Thymus (tissue), 11 donors: ENCODE measurements around the gene CLK4. TPM values are rescaled to one million over a fixed set of nuclear protein-coding genes. Genes with fewer than 3 reads are reported as not detected.

Experiments
- DNase-seq, 9 donors: peaks; one replicate each; pipeline ENCODE4 v3.0.0-alpha.2; 2013; ENCODE audit warnings: low spot score in 9 of 9, low read depth in 6 of 9, missing footprints in 1 of 9
- H3K27ac ChIP-seq, 2 donors: one replicate each; pipeline ENCODE4 v1.5.1; 2013; ENCODE audit warnings: control low read depth in 1 of 2, low read depth in 1 of 2, low read length in 1 of 2, mild to moderate bottlenecking in 1 of 2, moderate library complexity in 1 of 2
- H3K27me3 ChIP-seq, 2 donors: one replicate each; pipeline ENCODE4 v1.5.1; 2013; ENCODE audit warnings: low read length in 1 of 2; ENCODE audit not compliant: control insufficient read depth in 2 of 2, insufficient read depth in 1 of 2
- H3K36me3 ChIP-seq, 2 donors: one replicate each; pipeline ENCODE4 v1.5.1; 2013; ENCODE audit warnings: low read length in 1 of 2, mild to moderate bottlenecking in 1 of 2, moderate library complexity in 1 of 2; ENCODE audit not compliant: control insufficient read depth in 2 of 2, insufficient read depth in 2 of 2
- H3K4me1 ChIP-seq, 2 donors: one replicate each; pipeline ENCODE4 v1.5.1; 2013; ENCODE audit warnings: low read length in 2 of 2; ENCODE audit not compliant: control insufficient read depth in 2 of 2, insufficient read depth in 2 of 2
- H3K4me3 ChIP-seq, 2 donors: one replicate each; pipeline ENCODE4 v1.5.1; 2013; ENCODE audit warnings: low read length in 2 of 2, control low read depth in 1 of 2, mild to moderate bottlenecking in 1 of 2
- H3K9me3 ChIP-seq, 2 donors: one replicate each; pipeline ENCODE4 v1.5.1; 2013; ENCODE audit warnings: low read length in 1 of 2, mild to moderate bottlenecking in 1 of 2; ENCODE audit not compliant: control insufficient read depth in 2 of 2, insufficient read depth in 1 of 2
- WGBS: extraction: QIAGEN DNeasy Blood & Tissue Kit; methylation state at CpG from one replicate; pipeline ENCODE4 v1.1.7; 2013; 5-methylcytosine and 5-hydroxymethylcytosine counted together
- polyA plus RNA-seq: library from polyadenylated mRNA; stranded (reverse); fragments of 200-250 nt; gene quantifications from one replicate; pipeline ENCODE4 v1.2.3, GENCODE V29; 2013
- total RNA-seq: library from RNA; stranded (reverse); fragments of 120-200 nt; gene quantifications from one replicate; pipeline ENCODE4 v1.2.4, GENCODE V29; 2013
- donor health status: healthy.

CLK4 gene
- total and polyA plus RNA-seq, 2 donors, result 58.0 to 103 TPM

DNA sequence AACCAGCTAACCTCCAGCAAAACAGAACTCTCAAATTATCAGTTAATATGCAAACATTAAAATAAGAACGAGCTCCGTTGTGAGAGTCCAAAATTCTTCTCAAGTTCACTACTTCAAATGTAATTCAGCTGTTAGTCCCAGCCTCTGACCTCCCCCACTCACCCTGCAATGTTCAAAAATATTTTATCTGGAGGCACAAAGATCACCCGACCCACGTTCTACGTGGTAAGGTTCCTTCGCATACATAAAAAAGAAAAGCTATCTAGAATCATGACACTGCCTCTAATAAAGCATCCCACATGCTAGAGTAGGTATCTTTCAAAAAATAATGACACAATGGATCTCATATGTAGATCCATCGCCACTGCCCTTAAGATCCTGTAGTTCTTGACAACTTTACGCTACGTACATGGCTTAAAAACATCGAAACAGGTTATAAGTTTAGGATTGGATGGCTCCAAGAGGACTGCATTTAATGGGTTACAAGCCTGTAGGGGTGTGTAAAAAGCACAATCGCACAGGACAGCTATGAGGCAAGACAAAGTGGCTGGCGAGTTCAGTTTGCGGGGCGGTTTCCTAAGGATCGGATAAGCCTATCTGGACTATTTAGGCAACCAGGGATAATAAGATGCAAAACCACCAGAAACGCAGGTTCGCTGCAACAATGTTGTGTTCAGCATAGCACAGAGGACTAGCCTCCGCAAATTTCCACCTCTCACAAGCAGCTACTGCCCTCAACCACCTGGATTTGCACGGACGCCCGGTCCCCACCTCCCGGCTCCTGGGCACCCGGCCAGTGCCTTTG, 969 bp downstream of the CLK4 start:
- Histone ChIP-seq H3K36me3 (peaks cover 4 to 21% of the 10 kb centered on the region in 2 donors), H3K4me1 (peaks cover 15 to 18% of the 10 kb centered on the region in 2 donors), H3K27ac (peak overlapping the region; percentile 95 to 99), H3K4me3 (peak overlapping the region; percentile 85 to 99), H3K27me3 (peaks cover 0 to 2% of the 10 kb centered on the region in 2 donors), H3K9me3 (no peaks in the 10 kb centered on the region)
- WGBS, result under 1% methylated on average over 23 of the region's 23 CpGs
- peak in 5 of 9 donors; percentile 6 to 24 (median 18) for DNase-seq

DNA sequence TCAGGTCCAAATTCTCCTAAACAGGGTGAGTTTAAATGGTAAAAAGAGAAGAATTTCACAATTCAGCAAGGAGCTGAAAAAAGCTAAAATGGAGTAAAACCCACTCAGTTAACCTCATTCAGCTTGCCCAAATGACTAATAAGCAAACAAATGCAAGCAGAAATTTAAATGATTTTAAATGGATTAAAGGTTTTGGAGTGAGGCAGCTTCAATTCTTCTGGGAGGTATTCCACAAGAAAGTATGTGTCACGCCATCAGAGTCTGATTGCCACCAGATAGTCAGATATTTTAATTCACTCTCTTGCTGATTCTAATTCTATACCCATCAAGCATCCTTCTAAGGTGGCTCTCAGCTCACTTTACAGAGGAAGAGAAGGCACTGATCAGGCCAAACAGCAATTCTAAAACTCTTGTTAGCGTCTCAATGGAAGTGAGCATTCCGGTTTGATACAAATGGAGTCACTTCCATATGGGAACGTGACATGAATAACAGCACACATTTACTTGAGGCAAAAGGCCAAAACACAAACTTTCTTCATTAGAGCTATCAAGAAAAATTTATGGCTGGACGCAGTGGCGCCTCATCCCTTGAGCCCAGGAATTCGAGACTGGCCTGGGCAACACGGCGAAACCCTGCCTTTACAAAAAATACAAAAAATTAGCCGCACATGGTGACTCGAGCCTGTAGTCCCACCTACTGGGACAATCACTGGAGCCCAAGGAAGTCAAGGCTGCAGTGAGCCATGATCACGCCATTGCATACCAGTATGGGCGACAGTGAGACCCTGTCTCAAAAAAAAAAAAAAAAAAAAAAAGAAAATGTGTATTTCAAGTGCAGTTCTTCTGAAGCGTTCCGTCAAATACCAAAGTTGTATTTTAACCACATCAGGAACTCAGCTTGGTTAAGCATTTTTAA, 2.0 kb downstream of the CLK4 start:
- WGBS, result 50% methylated on average over 15 of the region's 15 CpGs
- DNase-seq, result no peak
- Histone ChIP-seq H3K27ac (no peak overlapping the region), H3K36me3 (peaks cover 6 to 31% of the 10 kb centered on the region in 2 donors), H3K4me3 (peak overlapping the region; percentile 85 to 99), H3K27me3 (peaks cover 0 to 2% of the 10 kb centered on the region in 2 donors), H3K4me1 (peaks cover 15 to 18% of the 10 kb centered on the region in 2 donors), H3K9me3 (no peaks in the 10 kb centered on the region)

DNA sequence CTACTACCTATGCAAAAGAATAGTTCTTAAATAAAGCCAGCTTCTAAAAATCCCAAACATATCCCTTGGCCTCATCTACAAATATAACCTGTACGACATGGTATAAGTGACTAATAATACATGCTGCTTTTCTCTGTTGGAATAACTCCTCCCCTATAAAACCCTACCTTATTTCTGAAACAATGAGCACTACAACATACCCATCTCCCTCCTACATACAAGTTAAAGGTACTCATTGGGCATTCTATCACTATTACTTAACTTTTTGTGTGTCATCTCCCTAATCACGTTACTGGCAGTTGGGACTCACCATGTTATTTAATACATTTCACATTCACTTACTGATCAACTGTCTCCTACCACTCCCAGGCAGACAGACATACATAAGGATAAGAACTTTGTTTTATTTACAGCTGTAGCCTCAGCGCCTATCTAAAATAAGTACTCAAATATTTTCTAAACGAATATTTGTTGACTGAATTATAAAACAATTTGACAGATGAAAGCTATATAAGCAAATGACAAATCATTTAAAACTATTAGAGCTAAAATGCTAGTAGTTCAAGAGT, 4.1 kb downstream of the CLK4 start:
- H3K4me1 ChIP-seq, result peaks cover 15 to 18% of the 10 kb centered on the region in 2 donors
- H3K4me3 ChIP-seq, result no peak overlapping the region
- H3K9me3 ChIP-seq, result no peaks in the 10 kb centered on the region
- H3K27me3 ChIP-seq, result peaks cover 0 to 2% of the 10 kb centered on the region in 2 donors
- peaks cover 17 to 52% of the 10 kb centered on the region in 2 donors for H3K36me3 ChIP-seq
- H3K27ac ChIP-seq, result no peak overlapping the region
- 96% methylated on average over 4 of the region's 4 CpGs for WGBS
- DNase-seq, result no peak

DNA sequence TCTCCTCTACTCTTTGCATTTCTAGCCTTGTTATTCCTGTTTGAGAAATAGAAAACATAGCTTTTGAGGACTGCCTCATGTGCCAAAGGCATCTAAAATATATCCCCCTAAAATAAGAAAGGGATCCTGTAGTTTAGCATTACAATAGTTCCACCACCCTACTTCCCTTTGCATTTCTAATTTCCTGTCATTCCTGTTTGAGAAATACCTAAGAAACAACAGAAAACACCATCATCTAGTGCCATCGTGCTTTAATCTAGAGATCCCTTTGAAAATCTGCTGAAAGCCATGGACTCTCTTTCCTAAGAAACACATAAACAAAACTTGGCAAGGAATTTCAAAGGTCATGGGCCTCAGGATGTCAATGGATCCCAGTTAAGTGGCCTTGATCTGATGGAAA, 7.5 kb downstream of the CLK4 start:
- H3K9me3 ChIP-seq, result no peaks in the 10 kb centered on the region
- H3K27ac ChIP-seq, result no peak overlapping the region
- H3K36me3 ChIP-seq, result peaks cover 30 to 80% of the 10 kb centered on the region in 2 donors
- H3K4me1 ChIP-seq, result peaks cover under 1 to 5% of the 10 kb centered on the region in 2 donors
- H3K4me3 ChIP-seq, result no peak overlapping the region
- no peak for DNase-seq
- WGBS, result 95% methylated on average over 1 of the region's 1 CpG
- H3K27me3 ChIP-seq, result no peaks in the 10 kb centered on the region

DNA sequence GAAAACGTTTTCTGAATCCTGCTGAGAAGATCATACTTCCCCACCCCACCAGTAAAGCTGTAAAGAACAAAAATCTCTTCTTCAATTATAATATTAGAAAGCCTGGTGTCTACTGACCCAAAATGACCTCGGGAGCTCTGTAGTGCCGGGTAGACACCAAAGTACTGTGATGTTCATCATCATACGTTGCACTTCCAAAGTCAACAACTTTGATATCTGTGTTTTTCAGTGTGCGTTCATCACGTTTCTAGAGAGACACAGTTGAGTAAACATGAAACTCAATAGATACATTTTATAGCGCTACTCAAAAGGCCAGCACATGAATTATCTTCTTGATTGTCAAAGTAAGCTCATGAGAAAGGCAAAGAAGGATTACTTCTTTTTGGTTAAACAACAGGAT, 14.6 kb downstream of the CLK4 start:
- Histone ChIP-seq H3K36me3 (peaks cover 36 to 78% of the 10 kb centered on the region in 2 donors), H3K27ac (no peak overlapping the region), H3K9me3 (no peaks in the 10 kb centered on the region), H3K4me3 (no peak overlapping the region), H3K27me3 (no peaks in the 10 kb centered on the region), H3K4me1 (no peaks in the 10 kb centered on the region)
- 92% methylated on average over 7 of the region's 7 CpGs for WGBS
- no peak for DNase-seq

DNA sequence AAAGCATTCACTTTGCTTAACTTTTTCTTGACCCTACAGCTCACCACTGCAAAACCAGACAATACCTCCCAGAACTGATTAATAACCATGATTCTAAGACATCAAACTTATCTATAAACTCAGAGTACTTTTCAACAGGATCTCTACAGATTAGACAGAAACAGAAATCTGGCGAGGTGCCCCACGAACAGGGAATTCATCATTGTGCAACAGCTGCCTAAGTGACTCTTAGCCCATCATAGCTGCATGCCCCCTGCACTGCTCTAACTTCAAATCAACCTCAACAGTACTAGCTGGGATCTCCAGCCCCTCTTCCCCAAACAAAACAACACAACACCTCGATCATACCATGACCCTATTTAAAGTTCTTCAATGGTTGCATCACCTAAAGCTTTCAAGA, 20.6 kb downstream of the CLK4 start:
- H3K27me3 ChIP-seq, result no peaks in the 10 kb centered on the region
- no peaks in the 10 kb centered on the region for H3K9me3 ChIP-seq
- no peaks in the 10 kb centered on the region for H3K4me1 ChIP-seq
- DNase-seq, result no peak
- H3K36me3 ChIP-seq, result peaks cover 41 to 80% of the 10 kb centered on the region in 2 donors
- no peak overlapping the region for H3K27ac ChIP-seq
- no peak overlapping the region for H3K4me3 ChIP-seq
- WGBS, result 95% methylated on average over 3 of the region's 3 CpGs

DNA sequence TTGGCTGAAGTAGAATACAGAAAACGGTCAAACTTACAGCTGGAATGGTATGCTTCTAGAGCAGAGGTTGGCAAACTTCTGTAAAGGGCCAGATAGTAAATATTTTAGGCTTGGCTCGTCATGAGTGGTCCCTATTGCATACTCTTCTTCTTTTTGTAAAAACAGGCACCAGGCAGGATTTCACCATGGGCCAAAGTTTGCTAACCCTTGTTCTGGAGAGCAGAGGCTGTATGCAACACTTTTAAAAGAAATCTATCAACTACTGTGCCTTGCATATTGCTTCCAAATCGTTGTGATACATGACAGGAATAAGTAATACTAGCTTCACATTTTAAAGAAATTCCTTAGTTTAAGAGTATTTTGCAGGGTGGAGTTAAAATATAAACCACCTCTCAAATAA, 21.1 kb downstream of the CLK4 start:
- Histone ChIP-seq H3K36me3 (peaks cover 40 to 79% of the 10 kb centered on the region in 2 donors), H3K4me3 (no peak overlapping the region), H3K27ac (no peak overlapping the region), H3K4me1 (no peaks in the 10 kb centered on the region), H3K27me3 (no peaks in the 10 kb centered on the region), H3K9me3 (no peaks in the 10 kb centered on the region)
- DNase-seq, result no peak
- 97% methylated on average over 3 of the region's 3 CpGs for WGBS

DNA sequence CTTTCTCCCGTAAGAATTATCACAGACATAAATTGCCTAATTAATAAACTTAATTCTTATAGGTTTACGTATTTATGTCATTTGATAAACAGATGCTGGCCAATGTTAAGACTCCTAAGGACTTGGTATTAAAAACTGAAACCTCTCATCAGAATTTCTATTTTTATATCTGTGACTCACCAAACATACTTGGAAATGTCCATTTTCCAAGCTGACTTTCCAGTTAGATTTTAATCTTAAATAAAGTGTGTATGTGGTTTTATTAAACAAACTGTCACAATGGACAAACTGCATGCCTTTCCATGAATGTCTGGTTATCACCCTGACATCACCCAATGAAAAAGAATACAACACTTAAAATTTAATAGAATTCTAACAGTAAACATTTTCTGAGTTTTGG, 24.1 kb downstream of the CLK4 start:
- no peak for DNase-seq
- Histone ChIP-seq H3K4me1 (no peaks in the 10 kb centered on the region), H3K27me3 (no peaks in the 10 kb centered on the region), H3K36me3 (peaks cover 31 to 67% of the 10 kb centered on the region in 2 donors), H3K4me3 (no peak overlapping the region), H3K27ac (no peak overlapping the region), H3K9me3 (no peaks in the 10 kb centered on the region)
- 96% methylated on average over 2 of the region's 2 CpGs for WGBS
